Liver (tissue), 3 donors: Measurements from ENCODE around the gene TRIP13.

Experiments
- CTCF ChIP-seq: fragments of 150-350 bp; IDR thresholded peaks from 2 replicates; pipeline ENCODE4 v1.5.1; 2017; ENCODE audit warnings: improper control_type of control experiment, low read depth, low read length; ENCODE audit not compliant: missing input control
- FOXA1 ChIP-seq: IDR thresholded peaks from 2 replicates; pipeline ENCODE4 v1.6.1; 2016; ENCODE audit warnings: antibody characterized with exemption
- GABPA ChIP-seq, 2 donors: IDR thresholded peaks in 1 of 2; conservative IDR thresholded peaks in 1 of 2; 2 replicates each; pipeline ENCODE4 v1.6.1; 2016; ENCODE audit warnings: antibody characterized with exemption in 2 of 2, mild to moderate bottlenecking in 1 of 2, moderate library complexity in 1 of 2
- RAD21 ChIP-seq, 2 donors: IDR thresholded peaks; 2 replicates each; pipeline ENCODE4 v1.6.1; 2016; ENCODE audit warnings: antibody characterized with exemption in 2 of 2, mild to moderate bottlenecking in 2 of 2
- SP1 ChIP-seq: IDR thresholded peaks from 2 replicates; pipeline ENCODE4 v1.6.1; 2018; ENCODE audit warnings: antibody characterized with exemption, mild to moderate bottlenecking
- TAF1 ChIP-seq: conservative IDR thresholded peaks from 2 replicates; pipeline ENCODE4 v1.6.1; 2016; ENCODE audit warnings: antibody characterized with exemption, mild to moderate bottlenecking
- TF ChIP-seq, protein P1 (sequence below): IDR thresholded peaks from 2 replicates; pipeline ENCODE4 v1.6.1; 2016; ENCODE audit warnings: antibody characterized with exemption
- donor health status: healthy.
- donor health status: healthy.

GRCh38 chr5:867300-867870 lies 25.3 kb upstream of the TRIP13 start:
- TF ChIP-seq CTCF, result no peak
- TF ChIP-seq, protein P1, sequence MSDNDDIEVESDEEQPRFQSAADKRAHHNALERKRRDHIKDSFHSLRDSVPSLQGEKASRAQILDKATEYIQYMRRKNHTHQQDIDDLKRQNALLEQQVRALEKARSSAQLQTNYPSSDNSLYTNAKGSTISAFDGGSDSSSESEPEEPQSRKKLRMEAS, result no peak
- TF ChIP-seq RAD21 (IDR thresholded peaks at IDR 0.05), result no peak
- TF ChIP-seq FOXA1, result no peak
- no peak for TF ChIP-seq SP1
- no peak for TF ChIP-seq GABPA (IDR thresholded peaks at IDR 0.05 in 1 of 2, conservative IDR thresholded peaks at IDR 0.05 in 1 of 2)
- no peak for TF ChIP-seq TAF1
